NCI-H2196 (cell line): ENCODE data around the gene ADPRHL1.
"Not testable (repeated sequence)": the region's sequence is repeated elsewhere in the genome, so short reads cannot be mapped to it uniquely, and the experiment has no call there.

Experiments
- DNase-seq: peaks from one replicate; lab custom pipeline; 2025; ENCODE audit not compliant: unreplicated experiment; lab: John Stamatoyannopoulos, UW

ADPRHL1 gene

DNA sequence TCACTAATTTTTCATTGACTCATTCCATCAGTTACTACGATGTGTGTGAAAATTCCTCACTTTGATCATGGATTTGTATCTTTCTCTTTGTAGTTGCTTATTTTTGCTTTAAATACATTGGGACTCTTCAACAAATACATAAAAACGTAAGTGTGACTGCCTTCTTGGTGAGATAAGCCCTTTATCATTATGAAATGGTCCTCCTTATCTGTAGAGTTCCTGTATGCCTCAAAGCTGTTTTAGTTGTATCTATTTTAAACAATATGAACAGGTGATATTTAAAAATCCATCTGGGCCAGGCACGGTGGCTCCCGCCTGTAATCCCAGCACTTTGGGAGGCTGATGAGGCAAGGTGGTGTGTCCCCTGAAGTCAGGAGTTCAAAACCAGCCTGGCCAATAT is 25.9 kb upstream of the ADPRHL1 start:
- no peak for DNase-seq

DNA sequence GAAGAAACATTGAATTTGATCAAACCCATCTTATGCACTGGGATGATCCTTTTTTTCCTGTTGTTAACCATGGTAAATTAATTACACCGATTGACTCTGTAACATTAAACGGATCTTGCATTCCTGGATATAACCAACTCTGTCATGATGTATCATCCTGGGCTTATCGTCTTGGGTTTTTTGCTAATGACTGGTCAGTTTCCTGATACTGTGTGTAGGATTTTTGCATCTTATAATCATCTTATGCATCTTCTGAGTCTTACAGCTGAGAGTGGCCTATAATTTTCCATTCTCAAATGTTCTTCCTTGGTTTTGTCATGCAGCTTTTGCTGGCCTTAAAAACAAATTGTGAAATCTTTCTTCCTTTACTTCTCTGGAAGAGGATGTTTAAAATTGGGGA is 24.4 kb upstream of the ADPRHL1 start:
- no peak for DNase-seq

DNA sequence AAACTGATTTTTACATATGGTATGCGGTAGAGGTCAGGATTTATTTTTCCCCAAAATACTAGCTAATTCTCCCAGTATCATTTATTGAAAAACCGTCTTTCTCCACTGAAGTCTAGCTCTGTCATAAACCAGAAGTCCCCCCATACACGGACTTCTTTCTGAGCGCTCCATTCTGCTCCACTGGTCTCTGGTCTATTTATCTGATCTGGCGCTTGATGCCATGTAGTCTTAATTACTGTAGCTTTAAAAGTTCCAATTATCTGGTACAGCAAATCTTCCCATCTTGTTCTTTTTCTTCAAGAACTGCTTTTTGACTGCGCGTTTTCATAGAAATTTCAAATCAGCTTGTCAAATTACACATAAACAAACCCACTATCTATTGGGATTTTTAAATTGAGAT is 23.5 kb upstream of the ADPRHL1 start:
- no peak for DNase-seq

DNA sequence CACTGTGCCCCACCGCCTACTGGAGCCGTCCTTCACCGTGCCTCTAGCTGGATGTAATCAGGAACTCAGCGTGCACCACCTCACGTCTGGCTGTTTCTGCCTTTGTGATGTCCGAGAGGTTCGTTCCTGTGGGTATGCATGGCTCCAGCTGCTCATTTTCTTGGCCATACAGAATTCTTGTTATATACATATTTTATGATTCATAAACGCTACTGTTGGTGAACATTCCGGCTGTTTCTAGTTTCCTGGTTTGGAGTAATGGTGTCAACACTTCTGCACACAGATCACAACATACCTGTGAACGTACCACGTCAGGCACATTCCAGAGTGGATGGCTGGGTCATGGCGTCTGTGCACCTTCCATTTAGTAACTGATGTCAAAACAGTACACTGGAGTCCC is 22.6 kb upstream of the ADPRHL1 start:
- DNase-seq = no peak

DNA sequence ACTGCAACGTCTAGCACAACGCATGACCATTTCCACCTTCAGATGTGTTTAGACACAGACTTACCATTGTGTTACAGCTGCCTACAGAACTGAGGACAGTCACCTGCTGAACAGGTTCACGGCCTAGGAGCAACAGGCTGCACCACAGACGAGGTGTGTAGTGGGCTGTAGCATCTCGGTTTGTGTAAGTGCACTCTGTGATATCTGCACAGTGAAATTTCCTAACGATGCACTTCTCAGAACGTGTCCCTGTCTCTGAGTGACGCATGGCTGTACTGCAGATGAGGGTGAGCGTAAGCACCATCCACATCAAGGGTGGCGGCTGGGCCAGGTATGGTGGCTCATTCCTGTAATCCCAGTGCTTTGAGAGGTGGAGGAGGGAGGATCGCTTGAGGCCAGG is 22.0 kb upstream of the ADPRHL1 start:
- no peak for DNase-seq

DNA sequence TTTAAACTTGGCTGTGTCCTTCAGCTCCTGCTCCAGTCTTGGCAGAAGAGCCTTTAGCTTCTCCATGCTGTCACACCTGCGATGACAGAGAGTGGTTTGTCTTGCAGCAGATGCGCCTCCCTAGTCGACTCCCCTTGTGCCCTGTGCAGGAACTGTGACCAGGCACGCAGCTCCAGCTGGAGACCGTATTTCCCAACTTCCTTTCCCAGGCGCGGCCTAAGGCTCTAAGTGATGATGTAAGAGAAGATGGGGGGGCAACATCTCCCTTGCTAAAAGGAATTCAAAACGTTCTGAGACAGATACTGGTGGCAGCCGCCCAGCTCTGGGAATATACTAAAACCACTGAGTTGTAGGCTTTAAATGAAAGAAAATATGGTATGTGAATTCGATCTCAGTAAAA is 20.9 kb upstream of the ADPRHL1 start:
- no peak for DNase-seq

DNA sequence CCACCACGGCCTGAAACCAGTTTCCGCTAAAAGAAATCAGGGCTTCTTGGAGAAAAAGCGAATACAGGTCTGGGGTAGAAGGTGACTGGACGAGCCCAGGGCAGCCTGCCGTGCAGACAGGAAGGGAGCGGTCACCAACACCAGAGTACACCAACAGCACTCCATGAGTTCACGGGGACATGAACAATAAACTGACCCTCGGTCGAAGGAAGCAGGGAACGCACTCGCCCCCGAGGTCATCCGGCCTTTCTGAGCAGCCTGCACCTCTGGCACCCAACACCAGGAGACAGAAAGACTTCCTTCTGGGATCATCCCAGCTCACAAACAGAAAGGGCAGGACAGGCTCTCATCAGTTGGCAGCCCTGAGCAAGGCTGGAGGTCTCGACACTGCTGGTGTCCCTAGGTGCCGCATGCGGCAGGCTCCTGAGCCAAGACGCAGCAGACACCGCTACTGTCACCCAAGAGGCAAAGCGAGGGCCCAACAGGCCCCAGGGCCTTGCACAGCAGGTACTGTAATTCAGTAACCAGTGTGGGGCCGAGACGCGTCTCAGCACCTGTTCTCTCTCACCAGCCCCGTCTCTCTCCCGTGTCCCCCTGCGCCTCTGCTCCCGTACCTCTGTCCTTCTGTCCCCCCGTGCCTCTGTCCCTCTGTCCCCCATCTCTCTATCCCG is 19.2 kb upstream of the ADPRHL1 start:
- DNase-seq = no peak

DNA sequence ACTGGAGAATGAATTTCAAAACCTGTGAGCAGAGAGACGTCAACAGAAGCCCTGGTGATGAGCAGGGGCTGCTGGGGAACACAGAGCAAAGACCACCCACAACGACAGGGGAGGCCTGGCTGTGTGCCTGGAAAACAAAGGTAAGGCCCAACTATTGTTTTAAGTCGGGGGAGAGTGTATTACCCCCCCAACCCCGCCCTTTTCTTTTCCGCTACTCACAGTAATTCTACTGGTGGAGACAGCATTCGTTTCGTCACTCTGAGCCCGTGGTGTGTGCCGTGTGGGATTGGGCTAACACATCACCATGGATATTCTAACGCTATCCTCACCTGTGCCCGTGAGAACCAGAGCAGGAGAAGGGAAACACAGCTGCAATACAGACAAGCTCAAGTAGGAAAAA is 18.6 kb upstream of the ADPRHL1 start:
- DNase-seq = no peak

DNA sequence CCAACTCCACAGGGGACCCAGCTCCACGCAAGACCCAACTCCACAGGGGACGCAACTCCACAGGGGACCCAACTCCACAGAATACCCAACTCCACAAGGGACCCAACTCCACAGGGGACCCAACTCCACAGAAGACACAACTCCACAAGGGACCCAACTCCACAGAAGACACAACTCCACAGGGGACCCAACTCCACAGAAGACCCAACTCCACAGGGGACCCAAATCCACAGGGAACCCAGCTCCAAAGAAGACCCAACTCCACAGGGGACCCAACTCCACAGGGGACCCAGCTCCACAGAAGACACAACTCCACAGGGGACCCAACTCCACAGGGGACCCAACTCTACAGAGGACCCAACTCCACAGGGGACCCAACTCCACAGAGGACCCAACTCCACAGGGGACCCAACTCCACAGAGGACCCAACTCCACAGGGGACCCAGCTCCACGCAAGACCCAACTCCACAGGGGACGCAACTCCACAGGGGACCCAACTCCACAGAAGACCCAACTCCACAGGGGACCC is 17.4 kb upstream of the ADPRHL1 start:
- not testable (repeated sequence) for DNase-seq

DNA sequence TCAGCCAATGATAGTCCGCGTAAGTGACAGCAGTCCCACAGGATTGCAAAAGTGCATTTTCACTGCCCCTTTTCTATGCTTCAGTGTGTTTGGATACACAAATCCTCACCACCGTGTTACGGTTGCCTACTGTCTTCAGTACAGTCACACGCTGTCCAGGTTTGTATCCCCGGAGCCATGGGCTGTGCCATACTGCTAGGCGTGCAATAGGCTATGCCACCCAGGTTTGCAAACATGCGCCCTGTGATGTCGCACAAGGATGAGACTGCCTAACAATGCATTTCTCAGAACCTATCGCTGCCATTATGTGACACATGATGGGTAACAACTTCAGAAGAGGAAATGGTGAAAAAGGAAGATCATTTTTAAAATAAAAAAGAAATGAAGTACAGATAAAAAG is 16.8 kb upstream of the ADPRHL1 start:
- DNase-seq = no peak

DNA sequence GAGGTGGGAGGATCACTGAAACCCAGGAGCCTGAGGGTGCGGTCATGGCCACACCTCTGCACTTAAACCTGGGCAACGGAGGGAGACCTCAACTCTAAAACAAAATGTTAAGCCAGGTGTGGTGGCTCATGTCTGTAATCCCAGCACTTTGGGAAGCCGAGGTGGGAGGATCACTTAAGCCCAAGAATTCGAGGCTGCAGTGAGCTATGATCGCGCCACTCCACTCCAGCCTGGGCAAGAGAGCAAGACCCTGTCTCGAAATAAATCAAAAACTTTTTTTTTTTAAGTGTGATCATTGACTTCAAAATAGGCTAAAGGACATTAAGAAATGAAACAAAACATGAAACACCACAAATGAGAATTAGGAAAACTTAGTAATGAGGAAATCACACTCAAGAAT is 16.3 kb upstream of the ADPRHL1 start:
- DNase-seq = no peak

DNA sequence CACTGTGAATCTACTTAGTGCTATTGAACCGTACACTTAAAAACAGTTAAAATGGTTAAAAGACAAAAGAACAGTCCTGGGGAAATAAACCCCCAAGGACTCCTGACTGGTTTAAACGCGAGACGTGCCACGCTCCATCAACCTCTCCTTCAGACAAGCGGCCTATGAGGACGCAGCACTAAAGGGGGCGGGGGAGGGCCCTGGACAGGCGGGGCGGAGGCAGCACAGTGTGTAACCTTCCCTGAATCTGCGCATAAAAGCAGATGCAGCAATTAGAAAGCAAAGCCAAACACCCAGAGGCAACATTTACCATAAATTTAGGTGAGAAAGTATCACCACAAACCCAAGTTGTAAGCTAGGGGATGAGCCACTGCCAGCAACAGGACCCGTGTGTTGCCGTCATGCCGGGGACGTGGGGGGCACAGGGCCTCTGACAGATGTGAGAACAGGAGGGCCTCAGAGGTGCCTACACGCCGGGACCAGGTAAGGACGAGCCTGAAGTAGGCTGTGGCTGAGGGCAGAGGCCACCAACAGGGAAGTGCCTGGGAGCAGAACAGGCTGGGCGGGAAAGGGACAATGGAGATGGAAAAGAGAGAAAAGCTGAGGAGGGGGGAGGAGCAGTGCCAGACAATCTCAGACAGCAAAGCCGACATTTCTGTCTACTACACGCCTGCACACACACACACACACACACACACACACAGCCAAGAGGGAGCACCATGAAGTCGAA is 15.3 kb upstream of the ADPRHL1 start:
- DNase-seq = no peak

DNA sequence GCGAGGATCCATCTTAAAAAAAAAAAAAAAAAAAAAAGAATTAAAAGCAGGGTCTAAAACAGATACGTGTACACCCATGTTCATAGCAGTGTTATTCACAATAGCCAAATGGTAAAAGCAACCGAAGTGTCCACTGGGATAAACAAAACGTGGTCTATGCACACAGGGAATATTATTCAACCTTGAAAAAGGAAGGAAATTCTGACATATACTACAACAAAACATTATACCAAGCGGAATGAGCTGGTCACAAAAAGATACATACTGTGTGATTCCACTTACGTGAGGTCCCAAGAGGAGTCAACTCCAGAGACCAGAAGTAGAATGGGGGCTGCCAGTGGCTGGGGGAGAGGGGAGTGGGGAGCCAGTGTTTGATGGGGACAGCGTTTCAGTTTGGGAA is 14.7 kb upstream of the ADPRHL1 start:
- DNase-seq = no peak

DNA sequence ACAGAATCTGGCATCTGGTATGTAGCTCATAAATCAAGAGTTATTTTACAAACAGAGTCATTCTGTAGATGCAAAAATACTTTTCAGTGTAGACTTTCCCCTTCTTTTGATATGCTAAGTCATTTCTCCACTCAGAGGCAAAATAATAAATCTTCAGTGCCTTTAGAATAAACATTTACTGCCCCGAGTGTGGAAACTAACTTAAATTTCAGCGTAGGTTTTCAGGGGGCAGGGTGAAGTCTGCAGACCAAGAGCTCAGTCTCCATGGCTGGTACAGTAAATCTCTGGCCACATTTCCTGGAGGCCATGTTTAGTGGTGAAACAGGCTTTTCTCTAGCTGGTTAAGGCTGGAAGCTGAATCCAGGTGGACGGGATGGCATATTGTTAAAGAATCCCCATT is 13.1 kb upstream of the ADPRHL1 start:
- DNase-seq = no peak

DNA sequence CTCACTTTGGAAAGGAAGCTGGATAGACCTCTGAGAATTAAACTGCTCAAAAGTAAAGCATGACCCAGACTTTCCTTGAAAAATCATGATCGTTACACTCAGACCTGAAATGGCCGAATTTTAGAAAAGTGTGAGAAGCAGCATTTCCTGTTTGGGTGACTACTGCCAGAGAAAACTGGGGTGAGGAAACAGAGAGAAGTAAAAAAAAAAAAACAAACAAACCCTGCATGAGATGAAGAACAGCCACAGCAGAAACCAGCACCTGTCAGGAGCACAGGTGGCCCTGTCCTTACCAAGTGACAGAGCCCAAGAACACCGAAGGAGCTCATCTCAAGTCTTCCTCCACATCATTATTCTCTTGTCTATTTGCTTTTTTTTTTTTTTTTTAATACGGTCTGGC is 12.0 kb upstream of the ADPRHL1 start:
- DNase-seq = no peak

DNA sequence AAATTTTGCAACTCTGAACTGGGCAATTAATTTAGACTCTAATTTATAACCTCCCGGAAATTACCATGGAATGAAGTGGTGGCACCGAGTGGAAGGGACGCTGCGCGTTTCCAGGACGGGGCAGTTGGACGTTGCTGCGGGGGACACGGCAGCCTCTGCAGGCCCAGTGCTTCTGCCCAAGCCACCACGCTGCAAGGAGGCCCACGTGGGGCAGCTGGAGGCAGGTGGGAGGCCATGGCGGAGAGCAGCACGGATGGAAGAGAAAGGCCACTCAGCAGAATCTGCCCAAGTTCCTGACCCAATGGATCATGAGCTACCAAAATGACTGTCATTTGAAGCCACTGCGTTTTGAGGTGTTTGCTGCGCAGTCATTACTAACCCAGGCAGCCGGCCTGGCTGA is 11.2 kb upstream of the ADPRHL1 start:
- no peak for DNase-seq

DNA sequence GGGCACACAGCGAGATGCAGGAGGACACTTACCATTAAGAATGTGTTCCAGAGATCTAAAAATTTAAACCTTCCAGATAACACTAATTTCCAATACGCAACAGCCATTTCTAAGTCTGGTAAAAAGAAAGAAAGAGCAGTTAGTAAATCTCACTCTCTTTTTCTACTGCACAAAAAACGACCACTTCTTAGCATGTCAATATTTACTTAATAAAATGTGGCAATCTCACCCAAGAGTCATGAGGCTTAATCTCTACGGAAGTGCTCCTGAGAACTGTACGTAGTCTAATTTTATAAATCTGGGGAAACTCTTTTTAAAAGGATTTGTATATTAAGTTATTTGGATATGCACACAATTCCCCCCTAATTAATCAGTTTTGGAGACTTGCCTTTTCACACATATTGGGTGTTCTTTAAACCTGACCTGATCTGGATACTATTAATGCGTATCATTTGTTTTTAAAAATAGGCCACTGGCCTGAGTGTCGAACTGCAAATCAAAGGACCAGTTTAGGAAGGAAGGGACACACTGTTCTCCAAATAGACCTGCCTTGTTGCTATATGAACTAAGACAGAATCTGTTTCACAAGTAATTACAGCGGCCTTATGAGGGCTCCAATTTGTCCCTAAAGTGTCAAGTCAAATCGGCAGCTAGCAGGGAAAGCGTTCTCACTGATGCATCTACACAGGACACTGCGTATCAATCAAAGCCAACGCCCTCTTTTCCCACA is 7.9 kb upstream of the ADPRHL1 start:
- DNase-seq = no peak

DNA sequence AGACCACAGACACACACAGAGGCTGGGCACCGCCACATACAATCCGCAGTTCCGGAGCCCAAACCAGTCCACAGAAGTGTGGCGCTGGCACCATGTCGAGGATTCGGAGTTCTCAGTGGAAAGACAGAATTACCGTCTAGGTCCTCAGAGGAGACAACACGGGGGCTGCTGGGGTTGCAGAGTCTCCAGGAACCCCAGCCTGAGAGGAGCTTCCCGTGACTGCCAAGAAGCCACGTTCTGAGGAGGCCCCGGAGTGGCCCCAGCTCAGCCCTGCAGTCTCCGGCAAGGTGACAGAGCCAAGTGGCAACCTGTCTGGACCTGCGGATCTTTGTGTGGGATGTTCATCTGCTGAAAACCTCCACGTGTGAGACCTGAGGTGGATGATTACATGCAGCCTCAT is 7.3 kb upstream of the ADPRHL1 start:
- DNase-seq = no peak

DNA sequence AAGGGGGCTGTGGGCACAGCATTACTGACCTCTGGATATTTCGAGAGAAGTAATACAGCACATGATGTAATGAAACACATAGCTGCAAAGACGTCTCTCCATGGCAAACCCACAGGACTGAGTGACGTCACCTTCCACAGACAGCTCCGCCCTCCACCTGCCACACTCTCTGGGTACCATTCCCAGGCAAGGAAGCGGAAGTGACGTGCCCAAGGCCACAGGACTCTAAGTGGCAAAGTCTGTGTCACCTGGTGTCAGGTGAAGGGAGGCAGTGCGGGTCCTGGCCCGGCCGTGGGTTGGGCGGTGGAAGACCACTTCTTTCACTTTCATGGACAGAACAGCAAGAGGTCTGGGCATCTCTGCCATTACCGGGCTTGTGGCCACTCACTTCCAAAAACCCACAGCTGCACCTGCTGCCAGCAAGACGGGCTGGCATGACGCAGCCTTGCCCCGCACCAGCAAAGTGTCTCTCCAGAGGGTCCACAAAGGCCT is 6.8 kb upstream of the ADPRHL1 start:
- no peak for DNase-seq

DNA sequence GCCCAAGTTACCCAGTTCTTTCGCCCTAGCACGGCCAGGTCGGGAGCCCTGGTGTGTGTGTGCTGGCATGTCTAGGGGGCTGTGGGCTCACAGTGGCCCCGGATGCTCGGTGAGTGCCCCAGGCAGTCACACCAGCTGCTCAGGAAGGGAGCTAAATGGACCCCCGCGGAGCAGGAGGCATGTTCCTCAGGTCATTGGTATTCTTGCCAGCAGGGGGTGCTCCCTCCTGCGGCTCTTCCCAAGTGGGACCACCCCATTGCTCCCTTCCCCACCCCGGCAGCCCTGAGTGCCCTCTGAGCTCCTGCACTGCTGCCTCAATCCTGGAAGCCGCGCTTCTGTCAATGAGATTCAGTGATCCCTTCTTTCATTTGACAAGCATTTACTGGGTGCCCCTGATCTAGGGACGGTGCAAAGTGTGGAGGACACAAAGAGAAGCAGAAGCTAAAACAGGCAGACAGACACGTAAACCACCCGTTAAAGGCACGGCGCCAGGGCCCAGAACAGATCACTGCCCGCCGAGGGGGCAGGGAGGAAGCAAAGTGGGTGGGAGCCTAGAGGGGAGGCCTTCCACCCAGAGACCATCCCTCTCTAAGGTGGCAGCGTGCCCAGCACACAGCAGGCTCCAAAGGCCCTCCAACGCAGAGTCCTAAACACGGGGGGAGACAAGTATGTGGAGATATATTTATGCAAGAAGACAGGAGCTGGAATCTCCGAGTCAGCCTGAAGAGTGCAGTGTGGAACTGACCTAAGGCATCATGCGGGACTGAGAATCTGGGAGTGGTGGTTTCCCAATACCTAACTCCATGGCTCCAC is 5.2 kb upstream of the ADPRHL1 start:
- no peak for DNase-seq

DNA sequence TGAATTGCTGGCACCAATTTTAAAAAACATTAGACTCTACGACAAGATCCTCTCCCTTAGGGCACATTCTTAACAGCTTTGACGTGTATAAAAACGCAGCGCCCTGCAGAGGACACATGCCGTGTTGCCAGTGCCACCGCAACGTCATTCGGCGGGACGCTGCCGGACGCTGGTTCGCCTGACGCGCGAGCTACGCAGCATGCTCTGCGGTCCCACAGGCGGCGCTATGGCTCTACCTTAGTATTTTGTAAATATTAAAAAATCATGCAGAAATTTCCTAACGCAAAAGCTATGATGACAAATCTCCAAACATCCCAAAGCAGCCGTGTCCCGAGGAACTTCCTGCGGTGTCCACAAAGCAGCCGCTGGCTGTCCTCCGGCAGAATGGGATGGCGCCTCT is 4.2 kb upstream of the ADPRHL1 start:
- DNase-seq = no peak
